GM19438 (cell line): Measurements from ENCODE around the gene DAP.
"Not testable (repeated sequence)": the region's sequence is repeated elsewhere in the genome, so short reads cannot be mapped to it uniquely, and the experiment has no call there.

ENCODE experiments used
- ATAC-seq: cut with Tn5 transposase; IDR thresholded peaks from one replicate; pipeline ENCODE4 v1.9.1; 2021; ENCODE audit warnings: low read depth; ENCODE audit not compliant: unreplicated experiment

DAP gene

GRCh38 chr5:10736354-10736753, 24.7 kb downstream of the DAP start:
- ATAC-seq: no peak

DNA sequence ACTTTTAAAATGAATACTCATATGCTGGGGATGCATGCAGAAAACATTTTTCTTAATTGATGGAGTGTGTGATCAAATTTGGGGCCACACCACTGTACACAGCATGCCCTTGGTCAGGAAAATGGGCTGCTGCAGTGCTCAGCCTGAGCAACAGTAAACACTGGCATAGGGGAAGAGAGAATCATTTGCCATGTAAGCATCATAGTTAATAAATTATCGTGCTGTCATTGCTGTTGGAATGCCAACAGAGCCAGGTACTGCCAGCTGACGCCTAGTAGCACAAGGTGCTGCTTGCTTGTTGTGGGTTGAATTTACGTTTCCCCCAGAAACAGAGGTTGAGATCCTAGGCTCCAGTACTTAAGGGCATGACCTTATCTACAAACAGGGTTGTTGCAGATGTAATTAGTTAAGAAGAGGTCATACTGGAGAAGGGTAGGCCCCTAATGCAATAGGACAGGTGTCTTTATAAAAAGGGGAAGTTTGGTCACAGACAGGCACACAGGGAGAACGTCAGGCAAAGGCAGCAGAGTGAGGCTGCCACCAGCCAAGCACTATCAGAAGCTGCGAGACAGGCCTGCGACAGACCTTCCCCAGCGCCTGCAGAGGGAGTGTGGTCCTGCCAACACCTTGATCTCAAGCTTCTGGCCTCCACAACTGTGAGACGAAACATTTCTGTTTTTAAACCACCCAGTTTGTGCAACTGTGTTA, 25.3 kb downstream of the DAP start:
- ATAC-seq: peak; percentile 70

- ATAC-seq: no peak
Measured at GRCh38 chr5:10734832-10735523, 26.1 kb downstream of the DAP start.

- no peak for ATAC-seq
Measured at GRCh38 chr5:10734037-10734709, 26.9 kb downstream of the DAP start.

DNA sequence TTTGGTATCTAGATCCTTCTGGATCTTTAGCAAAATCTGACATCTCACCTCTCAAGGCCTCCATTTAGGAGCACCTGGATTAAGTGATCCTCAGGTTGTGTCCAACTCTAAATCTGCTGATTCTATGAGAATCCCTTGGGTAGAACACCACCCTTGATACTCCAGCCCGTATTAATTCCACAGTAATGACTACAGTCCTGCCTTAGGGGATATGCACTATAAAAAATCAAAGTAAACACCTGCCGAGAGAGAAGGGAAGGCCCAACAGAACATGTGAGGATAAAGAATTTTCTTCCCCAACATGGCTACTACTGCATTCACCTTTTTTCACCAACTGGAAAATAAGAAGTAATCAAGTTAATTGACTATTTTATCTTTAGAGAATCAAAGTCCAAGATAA, 27.6 kb downstream of the DAP start:
- no peak for ATAC-seq

DNA sequence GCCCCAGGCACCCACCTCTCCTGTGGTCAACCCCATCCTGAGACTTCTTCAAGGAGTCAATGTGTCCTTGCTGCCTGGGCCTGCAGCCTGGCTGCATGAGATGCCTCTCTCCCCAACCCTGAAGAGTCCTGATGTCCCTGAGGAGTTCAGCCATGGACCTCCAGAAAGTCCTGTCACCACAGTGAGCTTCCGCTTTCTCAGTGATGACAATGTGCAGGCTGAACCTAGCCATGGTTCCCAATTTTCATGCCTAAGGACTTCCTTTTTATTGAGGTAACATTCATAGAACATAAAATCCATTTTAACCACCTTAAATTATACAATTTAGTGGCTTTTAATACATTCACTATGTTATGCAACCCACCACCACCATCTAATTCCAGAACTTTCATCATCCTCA, 29.1 kb downstream of the DAP start:
- ATAC-seq: no peak

- no peak for ATAC-seq
Measured at GRCh38 chr5:10730043-10730351, 31.0 kb downstream of the DAP start.

DNA sequence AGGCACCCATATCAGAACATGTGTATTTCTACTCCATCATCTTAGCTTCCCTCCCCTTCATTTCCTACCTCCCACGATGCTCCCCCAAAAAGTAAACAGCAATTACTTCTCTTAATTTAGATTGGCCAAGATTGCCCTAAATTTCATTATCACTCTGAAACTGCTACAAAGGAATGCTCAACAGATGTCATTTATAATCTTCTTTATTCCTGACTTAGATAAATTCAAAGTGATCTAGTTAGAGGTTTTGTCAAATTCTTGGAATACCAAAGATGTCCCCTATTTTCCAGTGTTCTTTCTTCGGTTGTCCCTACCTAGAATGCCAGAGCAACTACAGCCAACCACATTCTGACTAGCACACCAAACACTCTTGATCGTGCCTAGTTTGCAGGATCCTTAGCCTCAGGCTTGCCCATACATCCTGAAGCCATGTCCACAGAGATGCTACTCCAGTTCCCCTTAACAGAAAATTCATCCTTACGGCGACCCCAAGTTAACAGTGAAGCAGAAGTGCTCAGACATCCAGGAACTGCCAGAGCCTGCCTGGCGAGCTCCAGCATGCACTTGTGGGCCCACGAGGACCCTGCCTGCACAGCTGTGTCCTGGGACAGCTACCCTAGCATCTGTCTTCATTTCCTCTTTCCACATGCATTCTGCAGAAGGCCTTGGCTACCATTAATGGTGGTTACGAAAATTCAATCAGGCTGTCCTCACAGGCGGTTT, 31.6 kb downstream of the DAP start:
- no peak for ATAC-seq

DNA sequence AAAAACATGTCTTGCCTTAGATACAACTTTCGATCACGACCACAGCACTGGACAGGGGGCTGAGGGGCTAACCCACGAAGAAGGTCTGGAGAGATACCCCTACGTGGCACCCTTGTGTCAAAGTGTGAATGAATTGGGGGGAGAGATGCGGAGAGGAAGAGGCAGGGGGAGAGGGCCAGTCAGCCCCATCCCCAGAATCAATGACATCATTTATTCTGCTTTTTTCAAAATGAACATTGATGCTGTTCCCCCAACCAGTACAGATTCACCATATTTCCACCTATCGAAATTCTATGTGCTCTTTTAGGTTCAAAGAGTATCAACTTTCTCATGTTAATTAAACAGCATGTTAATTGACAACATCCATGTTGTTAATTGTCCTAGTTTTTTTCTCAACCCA, 32.4 kb downstream of the DAP start:
- ATAC-seq: no peak

- no peak for ATAC-seq
Measured at GRCh38 chr5:10727861-10728260, 33.2 kb downstream of the DAP start.

DNA sequence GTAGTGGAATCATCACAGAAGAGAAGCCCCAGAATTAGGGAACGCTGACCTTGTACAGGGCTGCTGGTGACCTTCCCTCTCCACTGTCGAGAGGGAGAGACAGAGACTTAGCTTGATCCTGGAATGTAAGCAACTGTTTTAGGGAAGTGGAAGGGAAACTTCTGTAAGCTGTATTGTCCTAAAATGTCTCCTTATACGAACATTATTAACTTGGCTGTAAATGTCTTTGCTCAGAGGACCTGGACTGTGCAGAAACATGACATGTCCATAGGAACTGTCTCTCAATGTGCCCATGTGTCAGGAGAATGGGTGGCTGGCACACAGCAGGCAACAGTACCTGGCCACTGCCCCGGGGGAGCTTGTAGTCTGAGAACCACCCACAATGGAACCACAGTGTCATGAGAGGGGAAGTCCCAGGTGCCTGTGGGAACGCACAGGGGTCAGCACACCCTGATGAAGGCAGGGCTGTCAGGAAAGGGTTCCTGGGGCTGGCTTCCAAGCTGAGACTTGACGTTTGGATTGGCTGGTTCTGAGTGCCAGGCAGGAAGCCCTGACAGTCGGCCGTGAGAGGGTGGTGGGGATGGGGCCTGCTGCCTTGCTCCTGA, 34.0 kb downstream of the DAP start:
- ATAC-seq: peak; percentile 66

- ATAC-seq: no peak
Measured at GRCh38 chr5:10726179-10726912, 34.7 kb downstream of the DAP start.

DNA sequence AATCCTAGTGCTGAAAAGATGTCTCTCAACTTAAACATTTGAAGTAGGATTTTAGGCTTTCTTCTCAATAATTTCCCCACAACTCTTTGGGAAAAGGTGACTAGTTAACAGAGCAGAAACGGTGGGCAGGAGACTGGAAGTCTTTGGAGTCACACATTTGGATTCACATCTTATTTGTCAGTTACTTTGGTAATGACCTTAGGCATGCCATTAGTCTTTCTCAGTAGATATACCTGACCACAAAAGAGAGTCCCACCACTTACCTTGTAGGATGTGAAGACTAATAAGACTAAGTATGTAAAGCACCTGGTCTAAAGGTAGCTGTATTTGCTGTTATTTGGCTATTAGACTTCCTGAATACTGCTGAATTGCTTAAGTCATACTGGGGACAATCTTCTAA, 35.4 kb downstream of the DAP start:
- ATAC-seq: no peak

GRCh38 chr5:10724781-10725507, 36.1 kb downstream of the DAP start:
- ATAC-seq: no peak

- no peak for ATAC-seq
Measured at GRCh38 chr5:10723514-10723913, 37.5 kb downstream of the DAP start.

DNA sequence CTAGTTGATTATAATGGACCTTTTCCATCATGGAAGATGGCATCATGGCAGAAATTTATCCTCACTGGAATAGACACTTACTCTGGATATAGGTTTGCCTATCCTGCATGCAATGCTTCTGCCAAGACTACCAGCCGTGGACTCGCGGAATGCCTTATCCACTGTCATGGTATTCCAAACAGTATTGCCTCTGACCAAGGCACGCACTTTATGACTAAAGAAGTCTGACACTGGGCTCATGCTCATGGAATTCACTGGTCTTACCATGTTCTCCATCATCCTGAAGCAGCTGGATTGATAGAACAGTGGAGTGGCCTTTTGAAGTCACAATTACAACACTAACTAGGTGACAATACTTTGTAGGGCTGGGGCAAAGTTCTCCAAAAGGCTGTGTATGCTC, 40.3 kb downstream of the DAP start:
- ATAC-seq: not testable (repeated sequence)

DNA sequence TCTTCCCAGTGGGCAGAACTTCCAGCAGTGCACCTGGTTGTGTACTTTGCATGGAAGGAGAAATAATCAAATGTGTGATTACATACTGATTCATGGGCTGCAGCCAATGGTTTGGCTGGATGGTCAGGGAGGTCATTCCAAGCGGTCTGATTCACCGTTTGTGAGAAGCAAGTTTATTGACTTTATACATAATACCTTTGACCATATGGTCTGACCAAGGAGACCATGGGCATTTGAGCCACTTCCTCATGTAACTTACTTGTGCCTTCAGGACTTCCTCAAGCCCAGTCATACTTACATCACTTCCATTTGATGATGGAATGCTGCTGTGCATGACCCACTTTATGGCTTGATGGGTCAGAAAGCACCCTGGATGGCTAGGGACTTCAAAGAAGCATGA, 41.1 kb downstream of the DAP start:
- ATAC-seq: no peak

DNA sequence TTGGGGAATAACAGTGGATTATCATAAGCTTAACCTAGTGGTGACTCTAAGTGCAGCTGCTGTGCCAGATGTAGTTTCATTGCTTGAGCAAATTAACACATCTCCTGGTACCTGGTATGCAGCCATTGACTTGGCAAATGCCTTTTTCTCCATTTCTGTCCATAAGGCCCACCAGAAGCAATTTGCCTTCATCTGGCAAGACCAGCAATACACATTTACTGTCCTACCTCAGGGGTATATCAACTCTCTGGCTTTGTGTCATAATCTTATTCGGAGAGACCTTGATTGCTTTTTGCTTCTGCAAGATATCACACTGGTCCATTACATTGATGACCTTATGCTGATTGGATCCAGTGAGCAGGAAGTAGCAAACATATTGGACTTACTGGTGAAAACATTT, 42.4 kb downstream of the DAP start:
- ATAC-seq: not testable (repeated sequence)

DNA sequence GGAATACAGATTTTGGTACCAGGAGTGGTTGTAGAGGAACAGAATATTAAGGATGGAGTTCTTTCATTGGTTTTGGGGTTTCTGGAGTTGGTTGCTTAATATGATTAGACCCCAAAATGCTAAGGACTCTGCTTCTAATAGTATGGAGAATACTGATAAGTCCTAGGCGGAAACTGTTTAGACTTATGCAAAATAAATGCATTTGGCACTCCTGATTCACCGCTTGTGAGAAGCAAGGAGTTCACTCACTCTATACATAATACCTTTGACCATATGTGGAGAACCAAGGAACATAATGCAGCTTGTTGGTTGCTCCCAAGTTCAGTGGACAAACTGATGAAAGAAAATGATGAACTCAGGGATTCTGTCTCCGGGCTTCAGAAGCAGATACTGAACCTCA, 44.2 kb downstream of the DAP start:
- ATAC-seq: not testable (repeated sequence)
